K562 (cell line): ENCODE data around the gene FAM111B. TPM values are rescaled to one million over a fixed set of nuclear protein-coding genes. Genes with fewer than 3 reads are reported as not detected.
A peak's percentile ranks its signal among the peaks of the same experiment; 100 is the strongest.

Experiments
- ARID2 ChIP-seq: fragments of 450-650 bp; IDR thresholded peaks from 2 replicates; pipeline ENCODE4 v1.6.1; 2017; ENCODE audit warnings: antibody characterized with exemption, mild to moderate bottlenecking
- BCOR ChIP-seq: fragments of 450-650 bp; IDR thresholded peaks from 2 replicates; pipeline ENCODE4 v1.6.1; 2016
- CCNT2 ChIP-seq: IDR thresholded peaks from 2 replicates; pipeline ENCODE4 v1.6.1; 2011; ENCODE audit warnings: borderline replicate concordance, low read depth, mild to moderate bottlenecking, moderate library complexity, mixed read lengths, low read length; ENCODE audit not compliant: insufficient read length; ENCODE audit errors: extremely low read depth
- CREB1 ChIP-seq, 2 experiments: sonication (generic) in 1 of 2; formaldehyde crosslinking in 1 of 2; IDR thresholded peaks; 2 replicates each; pipeline versions ENCODE4 v1.6.1 to v1.8.0; 2012 to 2022; ENCODE audit warnings: inconsistent platforms in 1 of 2, mild to moderate bottlenecking in 1 of 2, missing genetic modification reagents in 1 of 2, moderate library complexity in 1 of 2
- CREBBP ChIP-seq: IDR thresholded peaks from one replicate; pipeline ENCODE4 v1.6.1; 2012; ENCODE audit warnings: low read depth, mild to moderate bottlenecking, control low read depth, inconsistent platforms, low read length
- HBP1 ChIP-seq: fragments of 450-650 bp; formaldehyde crosslinking; IDR thresholded peaks from 2 replicates; pipeline ENCODE4 v1.4.0; 2022; ENCODE audit warnings: missing genetic modification characterization
- JUN ChIP-seq, 2 experiments: sonication (generic) in 1 of 2; formaldehyde crosslinking in 1 of 2; IDR thresholded peaks; 2 replicates each; pipeline versions ENCODE4 v1.6.1 to v1.8.0; 2012 to 2022; ENCODE audit warnings: borderline replicate concordance in 2 of 2, mild to moderate bottlenecking in 2 of 2, improper control_type of control experiment in 1 of 2, low read depth in 1 of 2, low read length in 1 of 2, missing genetic modification reagents in 1 of 2
- MTA2 ChIP-seq: fragments of 450-650 bp; IDR thresholded peaks from 2 replicates; pipeline ENCODE4 v1.6.1; 2016; ENCODE audit warnings: low read depth
- NBN ChIP-seq: fragments of 450-650 bp; IDR thresholded peaks from 2 replicates; pipeline ENCODE4 v1.6.1; 2016; ENCODE audit warnings: low read depth, mild to moderate bottlenecking
- NR2C1 ChIP-seq, 2 experiments: fragments of 450-650 bp; IDR thresholded peaks; 2 replicates each; pipeline ENCODE4 v1.6.1; 2017; ENCODE audit warnings: mild to moderate bottlenecking in 2 of 2, antibody characterized with exemption in 1 of 2, inconsistent platforms in 1 of 2, missing compliant biosample characterization in 1 of 2, missing genetic modification characterization in 1 of 2
- OTX1 ChIP-seq: fragments of 450-650 bp; formaldehyde crosslinking; IDR thresholded peaks from 2 replicates; pipeline ENCODE4 v1.4.0; 2022; ENCODE audit warnings: mild to moderate bottlenecking
- SMAD1 ChIP-seq: fragments of 150-350 bp; IDR thresholded peaks from 2 replicates; pipeline ENCODE4 v1.6.1; 2014; ENCODE audit warnings: low read length, low read depth; ENCODE audit not compliant: partially characterized antibody
- SNIP1 ChIP-seq: fragments of 450-650 bp; IDR thresholded peaks from 2 replicates; pipeline ENCODE4 v1.7.1; 2017; ENCODE audit warnings: low read depth, mild to moderate bottlenecking
- TFAM ChIP-seq: fragments of 250-450 bp; sonication (Bioruptor Pico); conservative IDR thresholded peaks from 2 replicates; pipeline ENCODE4 v1.5.0; 2021; ENCODE audit warnings: mild to moderate bottlenecking, moderate library complexity
- ZC3H4 ChIP-seq: sonication (generic); formaldehyde crosslinking; IDR thresholded peaks from 2 replicates; pipeline ENCODE4 v1.9.0; 2021; ENCODE audit warnings: missing genetic modification reagents, borderline replicate concordance
- ZKSCAN1 ChIP-seq: fragments of 150-350 bp; IDR thresholded peaks from 2 replicates; pipeline ENCODE4 v1.6.1; 2016; ENCODE audit warnings: low read depth, low read length
- ZNF212 ChIP-seq: fragments of 450-650 bp; formaldehyde crosslinking; IDR thresholded peaks from 2 replicates; pipeline ENCODE4 v1.4.0; 2020; ENCODE audit warnings: mild to moderate bottlenecking
- ZNF740 ChIP-seq, 3 experiments: fragments of 200-800 bp in 1 of 3; sonication (Bioruptor generic) in 1 of 3; sonication (generic) in 1 of 3; formaldehyde crosslinking in 1 of 3; IDR thresholded peaks; 2 replicates each; pipeline versions ENCODE4 v1.6.1 to v1.8.0; 2016 to 2022; ENCODE audit warnings: mild to moderate bottlenecking in 2 of 3, missing compliant biosample characterization in 2 of 3, missing genetic modification characterization in 2 of 3, missing genetic modification reagents in 1 of 3
- ZNF76 ChIP-seq: fragments of 250-450 bp; sonication (Bioruptor Pico); IDR thresholded peaks from 2 replicates; pipeline ENCODE4 v1.4.0; 2020; ENCODE audit warnings: mild to moderate bottlenecking, moderate library complexity, borderline replicate concordance
- ZNF77 ChIP-seq: fragments of 250-450 bp; sonication (Bioruptor Pico); IDR thresholded peaks from 2 replicates; pipeline ENCODE4 v1.5.0; 2020
- polyA plus RNA-seq, 8 experiments: library from polyadenylated mRNA; depleted of rRNA in 4 of 8; stranded (reverse) in 5 of 8; unstranded in 3 of 8; fragments of >200 nt; fragmentation: Nextera tagmentation in 2 of 8; fragmentation: Illumina TruSeq in 1 of 8; extraction: Ambion mirVana in 2 of 8; extraction: Trizol in 1 of 8; gene quantifications; 2 replicates each; pipeline versions ENCODE4 v1.2.1 to v1.2.3, GENCODE V29; 2011 to 2014; ENCODE audit warnings: inconsistent platforms in 1 of 8, missing spikeins in 1 of 8
- total RNA-seq, 7 experiments: library from RNA; depleted of rRNA in 6 of 7; stranded (reverse); fragments of >200 nt in 6 of 7; fragmentation: Illumina TruSeq in 2 of 7; extraction: Trizol in 2 of 7; gene quantifications; 2 replicates each; pipeline versions ENCODE4 v1.2.1 to v1.2.3, GENCODE V29; 2011 to 2021; ENCODE audit warnings: low replicate concordance in 1 of 7
- TF ChIP-seq, protein P1 (sequence below): fragments of 250-450 bp; sonication (Bioruptor Pico); IDR thresholded peaks from 2 replicates; pipeline ENCODE4 v1.4.0; 2020
- TF ChIP-seq, protein P2 (sequence below): fragments of 450-650 bp; IDR thresholded peaks from 2 replicates; pipeline ENCODE4 v1.6.1; 2016; ENCODE audit warnings: antibody characterized with exemption

FAM111B gene
- total and polyA plus RNA-seq, 9 of the 15 experiments (the other 6 are each of a cell fraction or from before 2014, with no cell fraction given) = 0.01 to 0.33 (median 0.06) TPM; not detected in 5

GRCh38 chr11:59144579-59145345, 37.7 kb downstream of the FAM111B start (continued):
- TF ChIP-seq, protein P1, sequence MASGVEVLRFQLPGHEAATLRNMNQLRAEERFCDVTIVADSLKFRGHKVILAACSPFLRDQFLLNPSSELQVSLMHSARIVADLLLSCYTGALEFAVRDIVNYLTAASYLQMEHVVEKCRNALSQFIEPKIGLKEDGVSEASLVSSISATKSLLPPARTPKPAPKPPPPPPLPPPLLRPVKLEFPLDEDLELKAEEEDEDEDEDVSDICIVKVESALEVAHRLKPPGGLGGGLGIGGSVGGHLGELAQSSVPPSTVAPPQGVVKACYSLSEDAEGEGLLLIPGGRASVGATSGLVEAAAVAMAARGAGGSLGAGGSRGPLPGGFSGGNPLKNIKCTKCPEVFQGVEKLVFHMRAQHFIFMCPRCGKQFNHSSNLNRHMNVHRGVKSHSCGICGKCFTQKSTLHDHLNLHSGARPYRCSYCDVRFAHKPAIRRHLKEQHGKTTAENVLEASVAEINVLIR (CRISPR knock-in tag) = no peak
- TF ChIP-seq MTA2 (no peak), NBN (0 out of 2 replicates have a peak, but pooled peaks have one; percentile 17), ZKSCAN1 (peak; percentile 48; the same call in 1 of the 2 replicates), CCNT2 (peak; percentile 57), BCOR (no peak), NR2C1 (IDR thresholded peaks at IDR 0.05) (no peak), NR2C1 (tag; IDR thresholded peaks at IDR 0.05) (peak; percentile 62), OTX1 (CRISPR knock-in tag) (peak; percentile 76; the same call in 1 of the 2 replicates), ZNF77 (CRISPR knock-in tag) (no peak), ZNF212 (CRISPR knock-in tag) (no peak), HBP1 (CRISPR knock-in tag) (peak; percentile 91; the same call in 1 of the 2 replicates), ARID2 (no peak), ZNF740 (CRISPR knock-in tag; IDR thresholded peaks at IDR 0.05) (peak; percentile 86), ZNF740 (tag; IDR thresholded peaks at IDR 0.05) (no peak), ZC3H4 (CRISPR knock-in tag) (no peak), ZNF76 (CRISPR knock-in tag) (no peak), JUN (IDR thresholded peaks at IDR 0.05; ENCODE audit: borderline replicate concordance, low read depth, low read length) (no peak; the same call in 1 of the 2 replicates), JUN (CRISPR knock-in tag; IDR thresholded peaks at IDR 0.05; ENCODE audit: borderline replicate concordance) (peak; percentile 94; the same call in 1 of the 2 replicates), SNIP1 (no peak), SMAD1 (no peak), CREB1 (IDR thresholded peaks at IDR 0.05) (peak; percentile 22; the same call in 1 of the 2 replicates), CREB1 (CRISPR knock-in tag; IDR thresholded peaks at IDR 0.05) (peak; percentile 75), TFAM (CRISPR knock-in tag) (no peak), CREBBP (no peak)
- TF ChIP-seq, protein P2, sequence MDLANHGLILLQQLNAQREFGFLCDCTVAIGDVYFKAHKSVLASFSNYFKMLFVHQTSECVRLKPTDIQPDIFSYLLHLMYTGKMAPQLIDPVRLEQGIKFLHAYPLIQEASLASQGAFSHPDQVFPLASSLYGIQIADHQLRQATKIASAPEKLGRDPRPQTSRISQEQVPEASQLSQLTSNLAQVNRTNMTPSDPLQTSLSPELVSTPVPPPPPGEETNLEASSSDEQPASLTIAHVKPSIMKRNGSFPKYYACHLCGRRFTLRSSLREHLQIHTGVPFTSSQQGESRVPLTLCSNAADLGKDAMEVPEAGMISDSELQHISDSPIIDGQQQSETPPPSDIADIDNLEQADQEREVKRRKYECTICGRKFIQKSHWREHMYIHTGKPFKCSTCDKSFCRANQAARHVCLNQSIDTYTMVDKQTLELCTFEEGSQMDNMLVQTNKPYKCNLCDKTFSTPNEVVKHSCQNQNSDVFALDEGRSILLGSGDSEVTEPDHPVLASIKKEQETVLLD = no peak
